ENCODE results near the gene GSTP1. TPM values are rescaled to one million over a fixed set of nuclear protein-coding genes. Genes with fewer than 3 reads are reported as not detected.

The GSTP1 gene
- total and polyA plus RNA-seq, 9 of the 15 experiments (the other 6 are each of a cell fraction or from before 2014, with no cell fraction given): 592 to 2,150 (median 1,204) TPM

DNA sequence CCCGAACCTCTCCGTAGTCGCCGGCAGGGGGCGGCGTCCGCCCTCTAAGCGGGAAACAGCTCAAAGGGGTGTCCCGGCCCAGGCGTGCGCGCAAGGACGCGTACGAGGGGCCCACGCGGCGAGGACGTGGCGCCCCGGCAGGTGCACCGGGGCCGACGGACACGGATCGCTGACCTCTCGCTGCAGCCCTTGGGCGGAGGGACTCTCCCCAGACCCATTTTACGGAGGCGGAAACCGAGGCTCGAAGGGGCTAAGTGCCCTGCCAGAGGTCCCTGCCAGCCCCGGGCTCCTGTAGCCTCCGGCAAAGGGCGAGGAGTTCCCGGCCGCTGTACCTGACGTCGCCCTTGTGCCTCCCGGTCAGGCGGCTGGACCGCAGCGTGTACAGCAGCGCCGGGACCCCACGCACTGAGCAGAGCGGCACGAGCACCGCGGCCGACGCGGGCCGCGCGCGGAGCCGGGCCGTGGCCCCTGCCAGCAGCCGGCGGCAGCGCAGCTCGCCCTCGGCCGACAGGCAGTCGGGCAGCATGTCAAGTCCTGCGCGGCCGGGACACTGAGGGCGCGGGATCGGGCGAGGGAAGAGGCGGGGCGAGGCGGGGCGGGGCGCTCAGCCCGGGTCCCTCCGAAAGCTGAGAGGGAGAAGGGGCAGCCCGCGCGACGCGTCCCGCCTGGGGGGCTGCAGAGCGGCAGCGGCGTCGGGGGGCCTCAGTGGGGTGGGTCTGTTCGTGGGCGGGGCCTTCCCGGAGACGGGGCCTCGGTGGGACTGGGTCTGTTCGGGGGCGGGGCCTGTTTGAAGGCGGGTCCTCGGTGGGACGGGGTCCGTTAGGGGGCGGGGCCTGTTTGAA is 46.0 kb downstream of the GSTP1 start, which contains the start of gene NUDT8 (continued):
- TF ChIP-seq, protein P1, sequence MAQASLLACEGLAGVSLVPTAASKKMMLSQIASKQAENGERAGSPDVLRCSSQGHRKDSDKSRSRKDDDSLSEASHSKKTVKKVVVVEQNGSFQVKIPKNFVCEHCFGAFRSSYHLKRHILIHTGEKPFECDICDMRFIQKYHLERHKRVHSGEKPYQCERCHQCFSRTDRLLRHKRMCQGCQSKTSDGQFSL (CRISPR knock-in tag; IDR thresholded peaks at IDR 0.05): peak; percentile 48; the same call in 1 of the 2 replicates
- TF ChIP-seq, protein P1 (tag; IDR thresholded peaks at IDR 0.05): no peak
- no peak for TF ChIP-seq ZNF57 (CRISPR knock-in tag; IDR thresholded peaks at IDR 0.05)
- peak; percentile 82 for TF ChIP-seq CTBP1 (IDR thresholded peaks at IDR 0.05; ENCODE audit: borderline replicate concordance)
- 0 out of 2 replicates have a peak, but pooled peaks have one; percentile 61 for TF ChIP-seq ZNF785 (CRISPR knock-in tag; IDR thresholded peaks at IDR 0.05)
- TF ChIP-seq ZKSCAN8 (CRISPR knock-in tag; IDR thresholded peaks at IDR 0.05): no peak
- no peak for TF ChIP-seq GATAD2A (IDR thresholded peaks at IDR 0.05)
- 0 out of 2 replicates have a peak, but pooled peaks have one; percentile 19 for TF ChIP-seq SMAD3 (CRISPR knock-in tag; conservative IDR thresholded peaks at IDR 0.05)
- TF ChIP-seq NUFIP1 (IDR thresholded peaks at IDR 0.05; ENCODE audit: partially characterized antibody): no peak
- peak; percentile 54; the same call in 1 of the 2 replicates for TF ChIP-seq HNRNPL (IDR thresholded peaks at IDR 0.05; ENCODE audit: low read depth, low read length)
- TF ChIP-seq ZNF584 (CRISPR knock-in tag; IDR thresholded peaks at IDR 0.05; ENCODE audit: low read depth): no peak
- TF ChIP-seq, protein P2, sequence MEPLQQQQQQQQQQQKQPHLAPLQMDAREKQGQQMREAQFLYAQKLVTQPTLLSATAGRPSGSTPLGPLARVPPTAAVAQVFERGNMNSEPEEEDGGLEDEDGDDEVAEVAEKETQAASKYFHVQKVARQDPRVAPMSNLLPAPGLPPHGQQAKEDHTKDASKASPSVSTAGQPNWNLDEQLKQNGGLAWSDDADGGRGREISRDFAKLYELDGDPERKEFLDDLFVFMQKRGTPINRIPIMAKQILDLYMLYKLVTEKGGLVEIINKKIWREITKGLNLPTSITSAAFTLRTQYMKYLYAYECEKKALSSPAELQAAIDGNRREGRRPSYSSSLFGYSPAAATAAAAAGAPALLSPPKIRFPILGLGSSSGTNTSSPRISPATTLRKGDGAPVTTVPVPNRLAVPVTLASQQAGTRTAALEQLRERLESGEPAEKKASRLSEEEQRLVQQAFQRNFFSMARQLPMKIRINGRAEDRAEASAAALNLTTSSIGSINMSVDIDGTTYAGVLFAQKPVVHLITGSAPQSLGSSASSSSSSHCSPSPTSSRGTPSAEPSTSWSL (CRISPR knock-in tag; IDR thresholded peaks at IDR 0.05; ENCODE audit: borderline replicate concordance): no peak
- no peak for TF ChIP-seq ZNF347 (CRISPR knock-in tag; IDR thresholded peaks at IDR 0.05; ENCODE audit: low read depth)
- no peak for TF ChIP-seq MTA2 (IDR thresholded peaks at IDR 0.05; ENCODE audit: low read depth)
- TF ChIP-seq, protein P3, sequence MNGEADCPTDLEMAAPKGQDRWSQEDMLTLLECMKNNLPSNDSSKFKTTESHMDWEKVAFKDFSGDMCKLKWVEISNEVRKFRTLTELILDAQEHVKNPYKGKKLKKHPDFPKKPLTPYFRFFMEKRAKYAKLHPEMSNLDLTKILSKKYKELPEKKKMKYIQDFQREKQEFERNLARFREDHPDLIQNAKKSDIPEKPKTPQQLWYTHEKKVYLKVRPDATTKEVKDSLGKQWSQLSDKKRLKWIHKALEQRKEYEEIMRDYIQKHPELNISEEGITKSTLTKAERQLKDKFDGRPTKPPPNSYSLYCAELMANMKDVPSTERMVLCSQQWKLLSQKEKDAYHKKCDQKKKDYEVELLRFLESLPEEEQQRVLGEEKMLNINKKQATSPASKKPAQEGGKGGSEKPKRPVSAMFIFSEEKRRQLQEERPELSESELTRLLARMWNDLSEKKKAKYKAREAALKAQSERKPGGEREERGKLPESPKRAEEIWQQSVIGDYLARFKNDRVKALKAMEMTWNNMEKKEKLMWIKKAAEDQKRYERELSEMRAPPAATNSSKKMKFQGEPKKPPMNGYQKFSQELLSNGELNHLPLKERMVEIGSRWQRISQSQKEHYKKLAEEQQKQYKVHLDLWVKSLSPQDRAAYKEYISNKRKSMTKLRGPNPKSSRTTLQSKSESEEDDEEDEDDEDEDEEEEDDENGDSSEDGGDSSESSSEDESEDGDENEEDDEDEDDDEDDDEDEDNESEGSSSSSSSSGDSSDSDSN (IDR thresholded peaks at IDR 0.05; ENCODE audit: borderline replicate concordance in 1 of 2, low read depth in 2 of 2, low read length in 2 of 2): no peak
- TF ChIP-seq CBX8 (IDR thresholded peaks at IDR 0.05; ENCODE audit: borderline replicate concordance, extremely low read depth, low read depth, low read length, poor library complexity, severe bottlenecking): no peak
- TF ChIP-seq, protein P4, sequence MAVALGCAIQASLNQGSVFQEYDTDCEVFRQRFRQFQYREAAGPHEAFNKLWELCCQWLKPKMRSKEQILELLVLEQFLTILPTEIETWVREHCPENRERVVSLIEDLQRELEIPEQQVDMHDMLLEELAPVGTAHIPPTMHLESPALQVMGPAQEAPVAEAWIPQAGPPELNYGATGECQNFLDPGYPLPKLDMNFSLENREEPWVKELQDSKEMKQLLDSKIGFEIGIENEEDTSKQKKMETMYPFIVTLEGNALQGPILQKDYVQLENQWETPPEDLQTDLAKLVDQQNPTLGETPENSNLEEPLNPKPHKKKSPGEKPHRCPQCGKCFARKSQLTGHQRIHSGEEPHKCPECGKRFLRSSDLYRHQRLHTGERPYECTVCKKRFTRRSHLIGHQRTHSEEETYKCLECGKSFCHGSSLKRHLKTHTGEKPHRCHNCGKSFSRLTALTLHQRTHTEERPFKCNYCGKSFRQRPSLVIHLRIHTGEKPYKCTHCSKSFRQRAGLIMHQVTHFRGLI (CRISPR knock-in tag; IDR thresholded peaks at IDR 0.05): no peak
- TF ChIP-seq, protein P5, sequence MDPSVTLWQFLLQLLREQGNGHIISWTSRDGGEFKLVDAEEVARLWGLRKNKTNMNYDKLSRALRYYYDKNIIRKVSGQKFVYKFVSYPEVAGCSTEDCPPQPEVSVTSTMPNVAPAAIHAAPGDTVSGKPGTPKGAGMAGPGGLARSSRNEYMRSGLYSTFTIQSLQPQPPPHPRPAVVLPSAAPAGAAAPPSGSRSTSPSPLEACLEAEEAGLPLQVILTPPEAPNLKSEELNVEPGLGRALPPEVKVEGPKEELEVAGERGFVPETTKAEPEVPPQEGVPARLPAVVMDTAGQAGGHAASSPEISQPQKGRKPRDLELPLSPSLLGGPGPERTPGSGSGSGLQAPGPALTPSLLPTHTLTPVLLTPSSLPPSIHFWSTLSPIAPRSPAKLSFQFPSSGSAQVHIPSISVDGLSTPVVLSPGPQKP (CRISPR knock-in tag; IDR thresholded peaks at IDR 0.05): no peak
- TF ChIP-seq ZNF551 (CRISPR knock-in tag; IDR thresholded peaks at IDR 0.05): no peak
